Ramos (cell line): ENCODE measurements around the gene CDK11B.

Experiments
- in situ Hi-C: fragments of 300-500 bp; cut with MboI; formaldehyde crosslinking; loops from one replicate; pipeline ENCODE4 v1.14.3; 2022; ENCODE audit warnings: low sequenced_read_pairs; ENCODE audit not compliant: unreplicated experiment

The CDK11B gene

GRCh38 chr1:1617925-1618324, 40.9 kb downstream of the CDK11B start:
- in situ Hi-C loops: loop anchor here (25.0 kb wide), 1 partner anchor 769 kb away; the partner anchor contains the start of genes MORN1 and RER1

GRCh38 chr1:1617516-1617915, 41.3 kb downstream of the CDK11B start:
- in situ Hi-C loops: loop anchor here (25.0 kb wide), 1 partner anchor 770 kb away; the partner anchor contains the start of genes MORN1 and RER1

DNA sequence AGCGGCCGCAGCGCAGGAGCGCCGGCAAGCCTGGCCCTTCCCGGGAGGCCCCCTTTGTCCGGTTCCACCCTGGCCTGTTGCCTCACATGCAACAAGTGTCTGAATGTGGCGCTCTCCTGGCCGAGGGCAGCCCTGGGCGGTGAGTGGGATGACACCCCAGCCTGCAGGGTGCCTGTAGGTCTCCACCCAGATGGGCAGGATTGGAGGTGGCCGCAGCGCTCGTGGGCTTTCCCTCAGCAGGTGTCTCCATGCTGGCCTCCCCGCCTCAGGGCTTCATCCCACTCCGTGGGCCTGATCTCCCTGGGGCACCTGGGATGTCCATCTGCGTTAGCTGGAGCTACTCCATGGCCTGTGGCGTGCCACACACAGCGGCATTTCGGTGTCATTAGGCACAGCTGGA, 42.0 kb downstream of the CDK11B start:
- in situ Hi-C loops: loop anchor here (25.0 kb wide), 1 partner anchor 770 kb away; the partner anchor contains the start of genes MORN1 and RER1

DNA sequence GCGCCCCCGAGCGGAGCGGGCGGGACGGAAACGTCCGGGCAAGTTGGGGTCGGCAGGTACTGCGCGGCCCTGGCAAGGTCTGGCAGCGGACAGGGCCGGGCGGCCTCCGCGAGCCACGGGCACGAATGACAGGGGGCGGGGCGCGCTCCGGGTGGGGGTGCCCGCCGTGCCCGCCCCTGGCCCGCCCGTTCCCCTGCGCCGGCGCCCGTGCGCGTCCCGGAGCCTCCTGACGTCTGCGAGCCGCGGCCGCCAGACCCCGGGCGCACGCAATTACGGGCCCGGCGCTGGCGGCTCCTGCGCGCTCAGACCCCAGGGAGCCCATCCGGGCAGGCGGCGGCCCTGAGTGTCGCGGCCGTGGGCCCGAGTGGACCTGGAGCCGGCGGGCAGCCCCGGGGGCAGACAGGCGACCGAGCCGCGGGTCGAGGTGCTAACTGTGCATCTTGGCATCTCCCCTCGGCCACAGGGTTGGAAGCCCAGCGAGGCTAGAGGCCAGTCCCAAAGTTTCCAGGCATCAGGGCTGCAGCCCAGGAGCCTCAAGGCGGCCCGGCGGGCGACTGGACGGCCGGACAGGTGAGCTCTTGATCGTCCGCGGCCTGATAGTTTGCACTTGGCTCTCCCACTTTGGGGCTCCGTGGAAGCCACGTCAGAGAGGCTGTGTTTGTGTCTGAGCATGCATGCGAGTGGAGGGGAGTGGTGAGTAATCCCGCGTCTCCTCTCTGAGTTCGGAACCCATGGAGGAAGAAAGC, 42.6 kb downstream of the CDK11B start:
- in situ Hi-C loops: loop anchor here (25.0 kb wide), 1 partner anchor 771 kb away; the partner anchor contains the start of genes MORN1 and RER1

GRCh38 chr1:1615256-1616044, 43.4 kb downstream of the CDK11B start, which contains the start of gene MIB2:
Gene MIB2 (plus strand): TSS chr1:1615500. CDS start chr1:1623453, 7,953 bp downstream.
- in situ Hi-C loops: loop anchor here (25.0 kb wide), 1 partner anchor 772 kb away; the partner anchor contains the start of genes MORN1 and RER1

DNA sequence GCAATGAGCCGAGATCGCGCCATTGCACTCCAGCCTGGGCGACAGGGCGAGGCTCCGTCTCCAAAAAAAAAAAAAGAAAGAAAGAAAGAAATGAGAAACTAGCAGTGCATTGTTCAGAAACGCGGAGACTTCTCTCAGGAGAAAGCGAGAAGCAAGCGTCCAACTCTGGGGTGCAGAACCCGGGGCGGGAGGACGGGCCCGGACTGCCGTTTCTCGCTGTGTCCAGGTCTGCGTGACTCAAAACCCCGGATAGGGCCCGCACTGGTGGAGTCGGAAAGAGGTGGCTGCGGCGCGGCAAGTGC, 43.9 kb downstream of the CDK11B start:
- in situ Hi-C loops: loop anchor here (25.0 kb wide), 1 partner anchor 772 kb away; the partner anchor contains the start of genes MORN1 and RER1

GRCh38 chr1:1614204-1614953, 44.4 kb downstream of the CDK11B start:
- in situ Hi-C loops: loop anchor here (25.0 kb wide), 1 partner anchor 773 kb away; the partner anchor contains the start of genes MORN1 and RER1

DNA sequence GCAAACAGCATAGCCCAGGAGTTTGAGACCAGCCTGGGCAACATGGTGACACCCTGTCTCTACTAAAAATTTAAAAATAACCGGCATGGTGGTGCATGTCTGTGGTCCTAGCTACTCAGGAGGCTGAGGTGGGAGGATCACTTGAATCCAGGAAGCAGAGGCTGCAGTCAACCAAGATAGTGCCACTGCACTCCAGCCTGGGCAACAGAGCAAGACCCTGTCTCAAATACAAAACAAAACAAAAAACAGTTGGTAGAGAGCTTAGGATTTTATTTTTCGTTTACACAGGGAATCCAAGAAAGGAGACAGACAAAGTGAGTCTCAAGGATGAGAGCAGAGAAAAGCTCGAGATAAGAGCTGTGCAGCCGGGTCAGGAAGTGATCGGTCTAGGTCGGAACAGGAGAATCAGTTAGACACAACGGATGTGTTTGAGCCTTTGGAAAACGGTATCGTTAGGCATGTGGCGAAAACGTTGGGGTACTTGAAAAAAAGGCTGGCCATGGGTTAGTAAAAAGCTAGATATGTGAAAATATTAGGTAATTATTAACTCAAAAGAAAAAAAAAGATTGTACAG, 45.2 kb downstream of the CDK11B start:
- in situ Hi-C loops: loop anchor here (25.0 kb wide), 1 partner anchor 774 kb away; the partner anchor contains the start of genes MORN1 and RER1

GRCh38 chr1:1612104-1612400, 46.8 kb downstream of the CDK11B start:
- in situ Hi-C loops: loop anchor here (25.0 kb wide), 1 partner anchor 775 kb away; the partner anchor contains the start of genes MORN1 and RER1

DNA sequence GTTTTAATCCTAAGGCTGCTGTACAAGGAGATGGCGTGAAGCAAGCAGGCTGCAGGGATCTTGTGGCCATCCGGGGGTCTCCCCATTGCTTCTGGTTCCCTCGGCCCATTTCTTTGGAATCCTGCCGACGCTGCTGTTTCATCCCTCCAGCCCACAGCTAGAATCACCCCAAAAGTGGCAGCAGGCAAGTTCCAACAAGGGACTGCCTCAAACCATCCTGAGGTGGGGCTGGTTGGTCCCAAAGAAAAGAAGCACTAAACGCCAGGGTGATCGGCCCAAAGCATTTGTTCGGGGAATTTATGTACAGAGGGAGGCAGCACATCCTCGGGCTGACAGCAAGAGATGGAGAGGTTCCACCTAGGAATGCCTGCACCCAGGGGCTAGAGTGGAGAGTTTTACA, 48.0 kb downstream of the CDK11B start:
- in situ Hi-C loops: loop anchor here (25.0 kb wide), 1 partner anchor 777 kb away; the partner anchor contains the start of genes MORN1 and RER1

- in situ Hi-C loops: loop anchor here (25.0 kb wide), 1 partner anchor 777 kb away; the partner anchor contains the start of genes MORN1 and RER1
Observed at GRCh38 chr1:1609822-1610485, 48.9 kb downstream of the CDK11B start.

DNA sequence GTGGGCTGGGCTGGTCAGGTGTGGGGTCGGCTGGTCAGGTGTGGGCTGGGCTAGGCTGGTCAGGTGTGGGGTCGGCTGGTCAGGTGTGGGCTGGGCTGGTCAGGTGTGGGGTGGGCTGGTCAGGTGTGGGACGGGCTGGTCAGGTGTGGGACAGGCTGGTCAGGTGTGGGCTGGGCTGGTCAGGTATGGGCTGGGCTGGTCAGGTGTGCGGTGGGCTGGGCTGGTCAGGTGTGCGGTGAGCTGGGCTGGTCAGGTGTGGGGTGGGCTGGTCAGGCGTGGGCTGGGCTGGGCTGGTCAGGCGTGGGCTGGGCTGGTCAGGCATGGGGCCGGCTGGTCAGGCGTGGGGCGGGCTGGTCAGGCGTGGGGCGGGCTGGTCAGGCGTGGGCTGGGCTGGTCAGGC, 52.6 kb downstream of the CDK11B start:
- in situ Hi-C loops: loop anchor here (25.0 kb wide), 1 partner anchor 781 kb away; the partner anchor contains the start of genes MORN1 and RER1

DNA sequence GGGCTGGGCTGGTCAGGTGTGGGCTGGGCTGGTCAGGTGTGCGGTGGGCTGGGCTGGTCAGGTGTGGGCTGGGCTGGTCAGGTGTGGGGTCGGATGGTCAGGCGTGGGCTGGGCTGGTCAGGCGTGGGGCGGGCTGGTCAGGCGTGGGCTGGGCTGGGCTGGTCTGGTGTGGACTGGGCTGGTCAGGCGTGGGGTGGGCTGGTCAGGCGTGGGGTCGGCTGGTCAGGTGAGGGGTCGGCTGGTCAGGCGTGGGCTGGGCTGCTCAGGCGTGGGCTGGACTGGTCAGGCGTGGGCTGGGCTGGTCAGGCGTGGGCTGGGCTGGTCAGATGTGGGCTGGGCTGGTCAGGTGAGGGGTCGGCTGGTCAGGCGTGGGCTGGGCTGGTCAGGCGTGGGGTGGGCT, 53.1 kb downstream of the CDK11B start:
- in situ Hi-C loops: loop anchor here (25.0 kb wide), 1 partner anchor 782 kb away; the partner anchor contains the start of genes MORN1 and RER1

- in situ Hi-C loops: loop anchor here (25.0 kb wide), 1 partner anchor 782 kb away; the partner anchor contains the start of genes MORN1 and RER1
Observed at GRCh38 chr1:1605034-1605591, 53.7 kb downstream of the CDK11B start.

GRCh38 chr1:1604374-1605033, 54.3 kb downstream of the CDK11B start:
- in situ Hi-C loops: loop anchor here (25.0 kb wide), 1 partner anchor 783 kb away; the partner anchor contains the start of genes MORN1 and RER1

DNA sequence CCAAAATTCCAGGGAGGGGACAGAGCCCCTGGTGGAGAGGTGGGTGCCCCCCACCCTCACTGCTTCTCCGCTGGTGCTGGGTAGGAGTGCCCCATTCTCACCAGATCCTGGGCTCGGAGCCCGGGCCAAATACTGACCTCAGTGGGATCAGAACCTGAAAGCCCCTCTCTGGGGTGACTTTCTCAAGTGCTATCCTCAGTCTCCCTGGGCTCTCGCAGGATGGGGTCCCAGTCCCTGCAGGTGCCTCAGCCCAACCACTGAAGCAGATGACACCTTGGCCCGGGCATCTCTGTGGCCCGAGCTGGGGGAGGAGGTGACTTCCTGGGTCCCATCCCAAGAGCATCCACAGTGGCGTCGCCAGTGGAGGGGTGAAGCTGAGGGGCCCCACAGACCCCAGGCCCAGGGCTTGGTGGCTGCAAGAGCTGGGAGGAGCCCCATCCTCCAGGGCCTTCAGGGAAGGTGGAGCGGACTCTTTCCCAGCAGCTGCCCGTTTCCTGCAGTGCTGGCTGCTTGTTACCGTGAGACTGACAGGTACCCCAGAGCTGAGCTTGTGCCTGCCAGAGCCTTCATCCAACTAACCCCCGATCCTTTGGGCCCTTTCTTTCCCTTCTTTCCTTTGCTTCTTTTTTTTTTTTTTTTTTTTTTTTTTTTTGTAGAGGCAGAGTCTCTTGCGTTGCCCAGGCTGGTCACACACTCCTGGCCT, 55.0 kb downstream of the CDK11B start:
- in situ Hi-C loops: loop anchor here (25.0 kb wide), 1 partner anchor 783 kb away; the partner anchor contains the start of genes MORN1 and RER1

GRCh38 chr1:1602968-1603506, 55.8 kb downstream of the CDK11B start:
- in situ Hi-C loops: loop anchor here (25.0 kb wide), 1 partner anchor 784 kb away; the partner anchor contains the start of genes MORN1 and RER1
